LHCN-M2 (cell line): ENCODE results near the gene TRIM56. TPM values are rescaled to one million over a fixed set of nuclear protein-coding genes. Genes with fewer than 3 reads are reported as not detected.
A peak's percentile ranks its signal among the peaks of the same experiment; 100 is the strongest.

Experiments used
- DNase-seq: peaks from one replicate; pipeline ENCODE4 v3.0.0-alpha.2; 2012; ENCODE audit warnings: low read depth
- total RNA-seq: library from RNA; depleted of rRNA; stranded (reverse); fragments of >200 nt; gene quantifications from 2 replicates; pipeline ENCODE4 v1.2.3, GENCODE V29; 2014; rRNA removed

Gene TRIM56
- total RNA-seq, 1 experiment from 2014 or later, result 14.5 TPM

GRCh38 chr7:101129603-101130117 is 44.4 kb downstream of the TRIM56 start:
- no peak for DNase-seq

- peak; percentile 55 for DNase-seq
Observed at GRCh38 chr7:101132626-101133600, 47.6 kb downstream of the TRIM56 start.

- DNase-seq, result peak; percentile 76
Observed at GRCh38 chr7:101133621-101134398, 48.5 kb downstream of the TRIM56 start.

GRCh38 chr7:101134399-101134980 is 49.2 kb downstream of the TRIM56 start:
- peak; percentile 66 for DNase-seq

GRCh38 chr7:101137651-101138212 is 52.5 kb downstream of the TRIM56 start:
- no peak for DNase-seq

- peak; percentile 99 for DNase-seq
Observed at GRCh38 chr7:101138213-101138870, 53.1 kb downstream of the TRIM56 start.

GRCh38 chr7:101140339-101140699 is 55.0 kb downstream of the TRIM56 start:
- DNase-seq, result peak; percentile 67

- DNase-seq, result no peak
Observed at GRCh38 chr7:101140746-101141382, 55.6 kb downstream of the TRIM56 start.

Other genes with a start within 250 kb of the TRIM56 start
- 23.0 and 30.1 TPM in 2 replicates for gene SLC12A9, start 232.8 kb upstream of the TRIM56 start, total RNA-seq
- gene TRIP6, start 218.1 kb upstream of the TRIM56 start, total RNA-seq, result 224 and 232 TPM in 2 replicates
- gene SRRT, start 210.4 kb upstream of the TRIM56 start, total RNA-seq, result 105 and 121 TPM in 2 replicates
- gene UFSP1, start 195.8 kb upstream of the TRIM56 start, total RNA-seq, result 6.7 and 7.6 TPM in 2 replicates
- gene ACHE, start 189.6 kb upstream of the TRIM56 start, total RNA-seq, result 0.46 TPM in 1 of 2 replicates, not detected in the other
- not detected in 2 replicates for gene MUC3A, start 135.9 kb upstream of the TRIM56 start, total RNA-seq
- gene MUC12, start 115.9 kb upstream of the TRIM56 start, total RNA-seq, result 2.1 and 2.8 TPM in 2 replicates
- not detected in 2 replicates for gene MUC17, start 65.4 kb upstream of the TRIM56 start, total RNA-seq
- 1,980 and 3,258 TPM in 2 replicates for gene SERPINE1, start 41.6 kb downstream of the TRIM56 start, total RNA-seq
- 286 and 412 TPM in 2 replicates for gene AP1S1, start 69.0 kb downstream of the TRIM56 start, total RNA-seq
- 0.45 and 0.69 TPM in 2 replicates for gene VGF, start 80.1 kb downstream of the TRIM56 start, total RNA-seq
- not detected in 2 replicates for gene NAT16, start 94.8 kb downstream of the TRIM56 start, total RNA-seq
- not detected in 2 replicates for gene MOGAT3, start 115.6 kb downstream of the TRIM56 start, total RNA-seq
- 135 and 163 TPM in 2 replicates for gene PLOD3, start 132.1 kb downstream of the TRIM56 start, total RNA-seq
- 116 and 134 TPM in 2 replicates for gene ZNHIT1, start 132.7 kb downstream of the TRIM56 start, total RNA-seq
- gene CLDN15, start 152.3 kb downstream of the TRIM56 start, total RNA-seq, result 4.7 and 6.0 TPM in 2 replicates
- gene FIS1, start 159.6 kb downstream of the TRIM56 start, total RNA-seq, result 318 TPM in 2 replicates
- gene IFT22, start 236.3 kb downstream of the TRIM56 start, total RNA-seq, result 41.2 and 44.5 TPM in 2 replicates